HG03108 (cell line): Measurements from ENCODE around the gene FBXW11.

Experiments used
- ATAC-seq: cut with Tn5 transposase; IDR thresholded peaks from one replicate; pipeline ENCODE4 v1.9.1; 2021; ENCODE audit warnings: moderate library complexity; ENCODE audit not compliant: unreplicated experiment

Gene FBXW11

DNA sequence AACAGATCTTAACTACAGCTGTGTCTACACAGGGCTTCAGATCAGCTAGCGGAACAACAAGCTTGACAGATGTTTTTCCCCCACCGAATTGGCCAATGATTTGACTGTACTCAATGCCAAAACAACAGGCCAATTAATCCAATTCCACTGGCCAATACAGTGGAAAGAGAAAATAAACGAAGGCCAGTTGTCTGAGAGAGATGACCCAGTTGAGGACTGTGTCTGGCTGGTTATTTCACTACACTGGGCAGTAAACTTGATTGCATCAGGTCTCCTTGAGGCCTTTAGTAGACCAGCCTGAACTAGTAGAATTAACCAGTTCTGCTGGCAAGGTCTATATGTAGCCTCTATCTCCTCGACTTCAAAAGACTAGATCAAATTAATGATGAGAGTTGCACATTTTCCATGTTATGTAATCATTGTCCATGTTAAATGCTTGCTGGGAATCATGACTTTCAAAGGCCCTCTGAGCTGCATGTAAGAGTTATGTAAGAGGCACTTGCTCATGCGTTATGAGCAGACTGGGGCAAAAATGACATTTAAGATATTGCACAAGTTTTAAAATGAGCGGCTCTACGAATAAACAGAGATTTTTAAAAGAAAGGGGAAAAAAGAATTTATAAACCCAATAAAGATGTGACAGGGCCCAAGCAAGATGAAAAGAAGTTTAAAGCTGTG lies 192.5 kb downstream of the FBXW11 start:
- ATAC-seq = no peak

DNA sequence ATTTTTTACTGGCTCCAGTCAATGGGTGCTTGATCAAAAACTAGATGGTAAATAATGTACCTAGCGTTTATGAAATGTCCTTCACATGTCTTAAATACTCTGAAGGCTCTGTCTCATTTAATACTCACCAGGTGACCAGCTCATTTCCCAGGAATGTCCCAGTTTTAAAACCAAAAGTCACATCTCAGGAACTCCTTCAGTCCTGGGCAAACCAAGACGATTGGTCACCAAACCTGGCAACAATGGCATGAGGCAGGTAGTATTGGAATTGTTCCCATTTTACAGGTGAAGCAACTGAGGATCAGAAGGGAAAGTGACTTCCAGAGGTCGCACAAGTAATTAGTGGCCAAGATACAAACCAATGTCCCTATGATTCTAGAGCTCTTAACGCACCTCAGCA lies 193.2 kb downstream of the FBXW11 start:
- no peak for ATAC-seq
